Stimulated activated effector memory CD8-positive, alpha-beta T cell treated with anti-CD3 and anti-CD28 coated beads, Interleukin-12 subunit alpha, Interleukin-12 subunit beta, amount 100 ng/mL, for 72 hours (primary cell): ENCODE measurements around the gene FMNL2.

Experiments used
- ATAC-seq: fragments of 150-1000 bp; cut with Tn5 transposase; 2 replicates; pipeline ENCODE4 v1.10.0; 2021
- DNase-seq, 2 donors: peaks; one replicate each; pipeline ENCODE4 v3.0.0; 2021 to 2022; ENCODE audit warnings: low spot score in 2 of 2
- H3K27ac Mint-ChIP-seq: one replicate; pipeline ENCODE4 v1.8.0; 2022; ENCODE audit warnings: mild to moderate bottlenecking, mixed read lengths
- H3K36me3 Mint-ChIP-seq: one replicate; pipeline ENCODE4 v1.8.0; 2022; ENCODE audit warnings: mild to moderate bottlenecking, mixed read lengths
- H3K4me1 Mint-ChIP-seq: one replicate; pipeline ENCODE4 v1.8.0; 2022; ENCODE audit warnings: mixed read lengths
- H3K4me3 Mint-ChIP-seq: one replicate; pipeline ENCODE4 v1.8.0; 2022; ENCODE audit warnings: mild to moderate bottlenecking, mixed read lengths
- H3K9me3 Mint-ChIP-seq: one replicate; pipeline ENCODE4 v1.8.0; 2022; ENCODE audit warnings: mixed read lengths

Gene FMNL2

DNA sequence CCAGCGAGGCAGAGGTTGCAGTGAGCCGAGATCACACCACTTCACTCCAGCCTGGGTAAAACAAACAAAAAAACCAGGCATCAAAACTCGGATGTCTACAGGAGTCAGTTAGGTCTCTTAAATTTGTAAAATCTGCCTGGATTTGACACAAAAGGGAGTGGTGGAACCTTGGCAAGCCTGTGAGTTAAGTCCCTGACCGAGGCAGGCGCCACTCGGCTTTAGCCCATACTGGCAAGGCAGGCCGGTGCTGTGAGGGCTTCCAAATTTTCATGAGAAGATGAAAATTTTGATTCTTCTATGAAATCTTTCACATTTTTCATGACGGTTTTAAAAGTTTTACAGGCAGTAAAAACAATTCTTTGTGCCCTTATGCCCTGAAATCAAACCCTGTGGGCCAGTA, 165.8 kb downstream of the FMNL2 start:
- DNase-seq (no peak), ATAC-seq (no peak)
- Mint-ChIP-seq H3K36me3 (no peaks in the 10 kb centered on the region), H3K9me3 (no peaks in the 10 kb centered on the region), H3K27ac (no peak overlapping the region), H3K4me3 (no peak overlapping the region), H3K4me1 (no peaks in the 10 kb centered on the region)

- H3K4me1 Mint-ChIP-seq: no peaks in the 10 kb centered on the region
- H3K9me3 Mint-ChIP-seq: no peaks in the 10 kb centered on the region
- no peak overlapping the region for H3K4me3 Mint-ChIP-seq
Observed at GRCh38 chr2:152501666-152502065, 166.7 kb downstream of the FMNL2 start.

DNA sequence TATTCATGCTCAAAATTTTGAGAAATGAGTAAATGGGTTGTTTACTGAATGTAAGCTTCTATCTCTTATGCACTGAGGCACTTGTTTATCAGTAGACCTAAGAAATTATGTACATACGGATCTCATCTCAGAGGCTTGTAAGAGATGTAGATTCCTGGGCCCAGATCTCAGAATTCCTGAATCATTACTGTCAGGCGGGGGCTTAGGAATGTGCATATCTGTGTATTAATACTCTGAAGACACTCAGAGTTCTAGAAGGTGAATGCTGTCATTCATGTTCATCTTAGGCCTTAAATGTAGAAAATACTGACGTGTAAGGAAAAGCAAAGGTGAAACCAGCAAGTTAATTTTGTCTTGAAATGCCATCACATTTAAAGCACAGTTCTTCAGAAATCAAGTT, 169.6 kb downstream of the FMNL2 start:
- no peaks in the 10 kb centered on the region for H3K9me3 Mint-ChIP-seq
- DNase-seq (no peak), ATAC-seq (no peak)
- no peak overlapping the region for H3K4me3 Mint-ChIP-seq
- no peaks in the 10 kb centered on the region for H3K36me3 Mint-ChIP-seq
- H3K4me1 Mint-ChIP-seq: no peaks in the 10 kb centered on the region
- no peak overlapping the region for H3K27ac Mint-ChIP-seq

More at GRCh38 chr2:152501666-152502065, 166.7 kb downstream of the FMNL2 start:
- DNase-seq (no peak), ATAC-seq (no peak)
- H3K27ac Mint-ChIP-seq: no peak overlapping the region
- no peaks in the 10 kb centered on the region for H3K36me3 Mint-ChIP-seq

GRCh38 chr2:152505495-152505906, 170.5 kb downstream of the FMNL2 start:
- H3K4me1 Mint-ChIP-seq: no peaks in the 10 kb centered on the region
- no peaks in the 10 kb centered on the region for H3K36me3 Mint-ChIP-seq
- no peak overlapping the region for H3K27ac Mint-ChIP-seq
- ATAC-seq (no peak), DNase-seq (no peak)
- H3K4me3 Mint-ChIP-seq: no peak overlapping the region
- no peaks in the 10 kb centered on the region for H3K9me3 Mint-ChIP-seq

GRCh38 chr2:152506843-152507242, 171.9 kb downstream of the FMNL2 start:
- Mint-ChIP-seq H3K36me3 (no peaks in the 10 kb centered on the region), H3K4me1 (no peaks in the 10 kb centered on the region), H3K9me3 (no peaks in the 10 kb centered on the region), H3K4me3 (no peak overlapping the region), H3K27ac (no peak overlapping the region)
- DNase-seq: no peak
- peak; percentile 61 for ATAC-seq

DNA sequence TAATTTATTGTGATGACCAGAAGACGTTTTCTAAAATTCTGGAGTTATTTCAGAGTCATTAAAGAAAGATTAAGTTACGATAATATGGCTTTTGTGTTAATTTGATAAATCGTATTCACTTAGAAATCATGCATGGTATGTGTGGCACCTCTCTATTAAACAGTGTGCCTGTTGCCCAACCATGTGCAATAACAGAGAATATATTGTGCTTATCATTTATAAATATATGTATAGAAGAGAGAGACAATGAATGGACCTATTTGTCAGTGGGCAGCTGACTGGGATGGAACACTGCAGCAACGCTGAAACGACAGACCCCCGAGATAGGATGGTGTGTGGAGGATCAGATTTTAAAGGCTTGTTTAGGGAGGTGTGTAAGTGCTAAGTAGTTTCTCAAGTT, 172.9 kb downstream of the FMNL2 start:
- H3K27ac Mint-ChIP-seq: no peak overlapping the region
- H3K4me3 Mint-ChIP-seq: no peak overlapping the region

GRCh38 chr2:152508446-152508845, 173.5 kb downstream of the FMNL2 start:
- Mint-ChIP-seq H3K36me3 (no peaks in the 10 kb centered on the region), H3K4me1 (no peaks in the 10 kb centered on the region), H3K4me3 (no peak overlapping the region), H3K27ac (no peak overlapping the region), H3K9me3 (no peaks in the 10 kb centered on the region)
- DNase-seq (no peak), ATAC-seq (no peak)

More for the DNA sequence above, 172.9 kb downstream of the FMNL2 start:
- no peaks in the 10 kb centered on the region for H3K4me1 Mint-ChIP-seq
- DNase-seq: no peak
- H3K36me3 Mint-ChIP-seq: no peaks in the 10 kb centered on the region
- no peaks in the 10 kb centered on the region for H3K9me3 Mint-ChIP-seq
- ATAC-seq: no peak

DNA sequence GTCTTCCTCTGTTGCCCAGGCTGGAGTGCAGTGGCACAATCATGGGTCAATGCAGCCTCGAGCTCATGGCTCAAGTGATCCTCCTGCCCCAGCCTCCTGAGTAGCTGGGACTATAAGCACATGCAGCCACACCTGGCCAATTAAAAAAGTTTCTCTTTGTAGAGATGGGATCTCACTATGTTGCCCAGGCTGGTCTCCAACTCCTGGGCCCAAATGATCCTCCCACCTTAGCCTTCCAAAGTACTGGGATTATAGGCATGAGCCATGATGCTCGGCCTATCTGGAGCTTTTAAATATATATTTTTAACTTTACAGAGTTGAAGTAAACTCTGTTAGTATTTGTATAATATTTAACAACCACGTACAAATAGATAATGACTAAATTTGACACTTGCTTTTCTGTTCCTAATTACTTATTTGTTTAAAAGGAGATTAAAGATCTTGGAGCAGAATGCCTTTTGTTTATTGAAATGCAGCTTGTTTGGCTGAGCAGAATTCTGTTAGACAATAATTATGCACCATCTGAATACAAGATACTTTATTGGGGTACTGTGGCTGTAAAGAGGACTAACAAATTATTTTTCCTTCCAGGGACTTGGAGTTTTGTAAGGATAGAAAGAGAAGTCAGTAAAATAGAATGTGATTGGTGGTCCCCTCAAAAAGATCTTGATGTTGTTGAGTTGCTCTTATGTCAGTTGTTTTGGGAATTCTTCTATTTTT, 175.0 kb downstream of the FMNL2 start:
- no peak overlapping the region for H3K27ac Mint-ChIP-seq
- H3K9me3 Mint-ChIP-seq: no peaks in the 10 kb centered on the region
- H3K4me1 Mint-ChIP-seq: no peaks in the 10 kb centered on the region
- DNase-seq (no peak), ATAC-seq (no peak)
- no peaks in the 10 kb centered on the region for H3K36me3 Mint-ChIP-seq
- H3K4me3 Mint-ChIP-seq: no peak overlapping the region

GRCh38 chr2:152510621-152511020, 175.6 kb downstream of the FMNL2 start:
- no peak for ATAC-seq
- Mint-ChIP-seq H3K9me3 (no peaks in the 10 kb centered on the region), H3K27ac (no peak overlapping the region), H3K4me1 (no peaks in the 10 kb centered on the region), H3K36me3 (no peaks in the 10 kb centered on the region), H3K4me3 (no peak overlapping the region)
- DNase-seq: no peak

- no peak for ATAC-seq
Observed at GRCh38 chr2:152511981-152512380, 177.0 kb downstream of the FMNL2 start.

GRCh38 chr2:152513029-152513428, 178.1 kb downstream of the FMNL2 start:
- no peak for ATAC-seq
- Mint-ChIP-seq H3K4me1 (no peaks in the 10 kb centered on the region), H3K4me3 (no peak overlapping the region), H3K36me3 (no peaks in the 10 kb centered on the region), H3K27ac (no peak overlapping the region), H3K9me3 (no peaks in the 10 kb centered on the region)
- DNase-seq: no peak

More at GRCh38 chr2:152511981-152512380, 177.0 kb downstream of the FMNL2 start:
- DNase-seq: no peak
- Mint-ChIP-seq H3K4me1 (no peaks in the 10 kb centered on the region), H3K27ac (no peak overlapping the region), H3K9me3 (no peaks in the 10 kb centered on the region), H3K4me3 (no peak overlapping the region), H3K36me3 (no peaks in the 10 kb centered on the region)

- H3K36me3 Mint-ChIP-seq: no peaks in the 10 kb centered on the region
Observed at GRCh38 chr2:152513681-152514080, 178.7 kb downstream of the FMNL2 start.

DNA sequence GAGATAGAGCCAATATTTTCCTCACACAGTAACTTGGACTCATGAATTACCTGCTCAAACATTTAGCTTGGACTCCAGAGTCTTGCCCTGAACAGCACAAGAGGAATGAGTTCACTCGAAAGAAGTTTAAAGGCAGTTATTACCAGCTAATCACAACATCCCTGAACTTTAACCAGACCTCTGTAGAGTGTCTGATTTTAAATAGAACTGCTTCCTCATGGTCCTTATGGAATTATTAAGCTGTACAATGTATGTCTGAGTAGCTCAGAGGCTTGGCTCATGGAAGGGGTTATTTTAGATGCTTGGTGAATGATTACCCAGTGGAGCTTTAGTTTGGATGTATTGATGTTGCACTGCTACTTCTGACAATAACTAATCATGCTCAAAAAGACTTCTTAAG, 183.1 kb downstream of the FMNL2 start:
- Mint-ChIP-seq H3K36me3 (no peaks in the 10 kb centered on the region), H3K9me3 (no peaks in the 10 kb centered on the region), H3K27ac (no peak overlapping the region), H3K4me1 (no peaks in the 10 kb centered on the region), H3K4me3 (no peak overlapping the region)
- ATAC-seq (no peak), DNase-seq (no peak)

More at GRCh38 chr2:152513681-152514080, 178.7 kb downstream of the FMNL2 start:
- H3K27ac Mint-ChIP-seq: no peak overlapping the region
- ATAC-seq (no peak), DNase-seq (no peak)
- H3K9me3 Mint-ChIP-seq: no peaks in the 10 kb centered on the region
- H3K4me1 Mint-ChIP-seq: no peaks in the 10 kb centered on the region
- no peak overlapping the region for H3K4me3 Mint-ChIP-seq

DNA sequence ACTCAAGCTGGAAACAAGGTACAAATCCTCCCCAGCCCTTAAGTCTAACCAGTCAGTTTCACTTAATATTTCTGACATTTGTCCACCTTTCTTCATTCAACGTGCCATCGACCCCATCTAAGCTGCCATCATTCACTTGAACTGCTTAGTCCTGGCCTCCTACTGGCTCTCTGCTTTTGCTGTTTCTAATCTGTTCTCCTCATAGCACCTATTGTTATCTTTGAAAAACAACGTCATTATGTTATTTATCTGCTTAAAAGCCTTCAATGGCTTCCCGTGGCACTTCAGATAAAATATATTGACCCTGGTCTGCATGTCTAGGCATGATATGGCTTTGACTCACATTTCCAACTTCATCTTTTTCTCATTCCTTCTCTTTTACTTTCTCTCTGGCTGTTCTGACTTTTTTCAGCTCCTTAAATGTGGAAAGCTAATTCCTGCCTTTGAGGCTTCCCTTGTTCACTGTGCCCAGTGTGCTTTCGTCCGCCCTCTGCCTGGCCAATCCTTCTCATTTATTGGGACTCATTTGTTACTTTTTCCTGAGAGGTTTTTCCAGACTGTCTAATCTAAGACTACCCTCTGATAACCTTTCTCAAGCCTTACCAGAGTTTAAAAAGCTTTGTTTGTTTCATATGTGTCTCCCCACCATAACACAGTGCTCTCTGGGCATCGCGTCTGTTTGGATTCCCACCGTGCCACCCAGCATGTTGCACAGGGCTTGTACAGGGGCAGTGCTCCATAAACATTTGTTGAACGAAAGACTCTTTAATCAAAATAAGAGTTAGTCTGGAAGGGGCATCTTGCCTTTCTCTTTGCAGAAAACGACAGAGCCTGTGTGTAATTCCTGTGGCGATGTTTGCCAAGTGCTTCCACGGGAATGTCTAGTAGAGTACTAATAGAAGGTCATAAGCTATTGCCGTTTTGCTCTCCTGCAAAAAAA, 183.9 kb downstream of the FMNL2 start:
- ATAC-seq: no peak
- H3K27ac Mint-ChIP-seq: no peak overlapping the region

GRCh38 chr2:152519581-152519952, 184.6 kb downstream of the FMNL2 start:
- DNase-seq: no peak
- no peak for ATAC-seq
- no peaks in the 10 kb centered on the region for H3K4me1 Mint-ChIP-seq

More for the DNA sequence above, 183.9 kb downstream of the FMNL2 start:
- no peaks in the 10 kb centered on the region for H3K9me3 Mint-ChIP-seq
- no peak for DNase-seq
- H3K4me1 Mint-ChIP-seq: no peaks in the 10 kb centered on the region
- H3K4me3 Mint-ChIP-seq: no peak overlapping the region
- H3K36me3 Mint-ChIP-seq: no peaks in the 10 kb centered on the region

DNA sequence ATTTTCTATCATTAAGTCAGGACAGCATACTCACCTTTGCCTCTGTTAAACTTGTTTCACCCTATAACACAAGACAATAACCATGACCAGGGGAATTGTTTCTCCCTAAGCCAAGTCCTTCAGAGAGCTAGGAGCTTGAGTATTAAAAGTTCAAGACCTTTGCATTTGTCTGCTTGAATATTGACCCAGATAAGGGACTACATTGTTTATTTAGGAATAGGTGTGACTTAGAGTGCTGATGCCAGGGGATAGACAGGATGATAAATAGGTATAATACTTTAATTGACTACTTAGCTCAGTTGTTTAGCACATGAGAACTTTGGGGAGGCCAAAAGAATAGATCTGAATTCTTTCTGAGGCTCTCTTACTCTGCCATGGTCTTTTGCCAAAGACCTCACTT, 185.8 kb downstream of the FMNL2 start:
- Mint-ChIP-seq H3K36me3 (no peaks in the 10 kb centered on the region), H3K9me3 (no peaks in the 10 kb centered on the region), H3K27ac (no peak overlapping the region), H3K4me1 (no peaks in the 10 kb centered on the region), H3K4me3 (no peak overlapping the region)
- ATAC-seq (no peak), DNase-seq (no peak)

More at GRCh38 chr2:152519581-152519952, 184.6 kb downstream of the FMNL2 start:
- H3K27ac Mint-ChIP-seq: no peak overlapping the region
- H3K9me3 Mint-ChIP-seq: no peaks in the 10 kb centered on the region
- H3K4me3 Mint-ChIP-seq: no peak overlapping the region
- H3K36me3 Mint-ChIP-seq: no peaks in the 10 kb centered on the region
